ENCODE results near the gene DVL2. TPM values are rescaled to one million over a fixed set of nuclear protein-coding genes. Genes with fewer than 3 reads are reported as not detected.
A peak's percentile ranks its signal among the peaks of the same experiment; 100 is the strongest.
"Not testable (repeated sequence)": the region's sequence is repeated elsewhere in the genome, so short reads cannot be mapped to it uniquely, and the experiment has no call there.

DVL2 gene
- total RNA-seq, 1 experiment from 2014 or later, result 45.3 TPM

DNA sequence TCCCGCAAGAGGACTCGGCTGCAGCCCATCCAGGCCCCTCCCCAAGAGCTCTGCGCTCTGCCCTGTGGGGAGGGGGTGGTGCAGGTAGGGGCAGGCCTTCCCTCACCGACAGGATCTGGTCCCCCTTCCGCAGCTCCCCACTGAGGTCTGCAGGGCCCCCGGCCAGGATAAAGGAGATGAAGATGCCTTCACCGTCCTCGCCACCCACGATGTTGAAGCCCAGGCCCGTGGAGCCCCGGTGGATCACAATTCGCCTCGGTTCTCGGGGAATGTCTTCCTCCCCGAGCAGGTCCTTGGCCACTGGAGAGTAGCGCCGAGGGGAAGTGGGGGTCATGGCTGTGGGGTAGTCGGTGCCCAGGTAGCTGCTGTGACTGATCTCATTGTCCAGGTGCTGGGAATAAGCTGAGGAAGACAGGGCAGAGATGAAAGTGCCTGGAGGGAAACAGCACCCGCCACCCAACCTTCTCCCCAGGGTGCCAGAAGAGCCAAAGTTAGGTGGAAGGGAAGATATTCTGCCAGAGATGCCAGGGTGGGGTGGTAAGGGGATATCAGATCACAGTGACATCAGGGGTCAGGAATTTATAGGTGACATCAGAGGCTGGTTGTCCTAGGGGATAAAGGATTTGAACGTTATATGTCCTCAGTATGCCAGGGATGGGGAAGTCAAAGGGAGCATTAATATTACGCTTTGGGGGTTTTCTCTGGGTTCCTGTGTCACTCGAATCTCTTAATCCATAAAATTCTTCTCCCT, 37.5 kb downstream of the DVL2 start:
- Histone ChIP-seq H3K36me3 (peaks cover 18% of the 10 kb centered on the region), H3K27ac (no peak overlapping the region), H3K4me3 (no peak overlapping the region), H3K9me3 (replicated peaks) (no peaks in the 10 kb centered on the region), H3K4me1 (replicated peaks) (no peaks in the 10 kb centered on the region), H3K27me3 (replicated peaks) (no peaks in the 10 kb centered on the region)
- DNase-seq (ENCODE audit: low read depth in 1 of 2, low spot score in 2 of 2), result no peak

DNA sequence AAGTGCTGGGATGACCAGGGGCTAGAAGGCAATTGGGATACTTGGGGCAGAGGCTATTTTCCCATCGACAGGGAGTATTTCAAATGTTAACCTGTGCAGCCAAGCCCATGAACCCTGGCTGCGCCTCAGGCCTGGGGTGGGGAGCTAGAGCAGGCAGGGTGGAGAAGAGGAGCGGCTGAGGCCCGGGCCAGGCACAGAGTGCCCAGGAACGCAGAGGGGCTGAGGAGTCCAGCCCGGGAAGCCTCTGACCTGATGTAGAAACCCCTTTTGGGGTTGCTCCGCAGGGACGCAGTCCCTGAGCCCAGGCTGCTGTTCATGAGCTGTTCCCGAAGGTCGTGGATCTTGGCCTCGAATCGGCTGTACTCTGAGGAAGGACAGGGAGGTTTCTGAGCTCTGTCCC, 38.3 kb downstream of the DVL2 start:
- H3K4me1 ChIP-seq (replicated peaks), result no peaks in the 10 kb centered on the region
- H3K4me3 ChIP-seq, result no peak overlapping the region
- DNase-seq (ENCODE audit: low read depth in 1 of 2, low spot score in 2 of 2), result no peak

DNA sequence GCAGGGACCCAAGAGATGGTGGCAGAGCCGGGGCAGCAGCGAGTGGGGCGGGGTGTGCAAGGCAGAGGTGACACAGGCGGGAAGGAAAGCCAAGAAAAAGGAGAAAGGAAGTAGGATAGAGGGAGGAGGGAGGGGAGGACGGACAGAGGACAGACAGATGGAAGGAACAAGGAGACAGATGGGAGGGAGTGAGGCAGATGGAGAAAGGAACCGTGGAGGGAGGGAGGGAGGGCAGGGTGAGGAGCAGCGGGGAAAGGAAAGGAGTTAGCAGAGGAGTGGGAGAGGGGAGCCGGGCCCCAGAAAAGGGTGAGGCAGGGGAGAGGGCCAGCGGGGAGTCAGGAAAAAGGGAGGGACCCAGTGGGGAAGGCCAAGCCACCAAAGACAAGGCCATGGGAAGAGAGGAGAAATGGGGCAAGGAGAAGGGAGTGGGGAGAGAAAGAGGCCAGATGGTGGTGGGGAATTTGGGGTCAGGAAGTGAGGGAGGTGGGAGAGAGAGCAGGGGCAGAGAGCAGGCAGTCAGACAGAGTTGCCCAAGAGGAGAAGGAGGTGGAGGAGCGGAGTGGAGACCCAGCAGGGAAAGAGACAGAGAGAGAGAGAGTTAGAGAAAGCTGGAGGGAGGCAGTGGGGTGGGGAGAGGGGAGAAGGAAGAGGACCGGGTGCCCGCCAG, 41.9 kb downstream of the DVL2 start:
- H3K36me3 ChIP-seq, result peaks cover 18% of the 10 kb centered on the region

More for the DNA sequence above, 38.3 kb downstream of the DVL2 start:
- Histone ChIP-seq H3K27ac (no peak overlapping the region), H3K27me3 (replicated peaks) (no peaks in the 10 kb centered on the region), H3K9me3 (replicated peaks) (no peaks in the 10 kb centered on the region), H3K36me3 (peaks cover 17% of the 10 kb centered on the region)

DNA sequence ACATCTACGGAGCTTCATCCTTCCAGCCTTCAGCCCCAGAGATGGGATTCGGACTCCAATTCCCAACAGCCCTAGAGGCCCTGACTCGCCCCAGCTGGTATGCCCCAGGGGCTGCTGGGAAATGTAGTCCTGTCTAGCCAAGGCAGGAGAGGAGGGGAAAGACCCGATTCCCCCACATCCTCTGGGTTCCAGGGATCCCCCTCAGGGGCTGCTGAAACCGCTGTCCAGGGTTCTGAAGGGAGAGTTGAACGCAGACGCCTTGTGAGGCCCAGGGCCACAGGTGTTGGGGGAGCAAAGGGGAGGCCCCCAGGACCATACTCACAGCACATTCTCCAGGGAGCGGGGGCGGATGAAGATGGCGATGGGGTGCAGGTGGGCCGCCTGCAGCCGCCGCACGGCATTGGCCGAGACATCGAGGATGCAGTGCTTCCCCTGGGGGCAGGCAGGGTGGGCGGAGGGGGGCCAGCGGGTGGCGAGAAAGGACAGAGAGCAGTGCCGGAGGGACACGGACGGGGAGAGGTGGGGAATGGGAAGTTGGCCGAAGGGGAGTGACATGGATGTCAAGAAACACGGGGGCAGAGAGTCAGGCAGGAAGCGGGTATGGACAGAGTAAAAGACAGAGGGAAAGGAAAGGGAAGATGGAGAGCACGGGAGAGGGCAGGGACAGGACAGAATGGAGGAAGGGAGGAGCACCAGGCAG, 42.6 kb downstream of the DVL2 start:
- H3K36me3 ChIP-seq, result peaks cover 17% of the 10 kb centered on the region
- no peaks in the 10 kb centered on the region for H3K27me3 ChIP-seq (replicated peaks)
- no peaks in the 10 kb centered on the region for H3K9me3 ChIP-seq (replicated peaks)
- H3K4me3 ChIP-seq, result no peak overlapping the region
- H3K27ac ChIP-seq, result no peak overlapping the region
- no peaks in the 10 kb centered on the region for H3K4me1 ChIP-seq (replicated peaks)
- DNase-seq (ENCODE audit: low read depth in 1 of 2, low spot score in 2 of 2), result peak in 1 of 2 experiments; percentile 46

More for the DNA sequence above, 41.9 kb downstream of the DVL2 start:
- DNase-seq (ENCODE audit: low read depth in 1 of 2, low spot score in 2 of 2), result no peak
- H3K4me3 ChIP-seq, result no peak overlapping the region
- no peaks in the 10 kb centered on the region for H3K4me1 ChIP-seq (replicated peaks)
- H3K27ac ChIP-seq, result no peak overlapping the region
- H3K27me3 ChIP-seq (replicated peaks), result no peaks in the 10 kb centered on the region
- H3K9me3 ChIP-seq (replicated peaks), result no peaks in the 10 kb centered on the region

DNA sequence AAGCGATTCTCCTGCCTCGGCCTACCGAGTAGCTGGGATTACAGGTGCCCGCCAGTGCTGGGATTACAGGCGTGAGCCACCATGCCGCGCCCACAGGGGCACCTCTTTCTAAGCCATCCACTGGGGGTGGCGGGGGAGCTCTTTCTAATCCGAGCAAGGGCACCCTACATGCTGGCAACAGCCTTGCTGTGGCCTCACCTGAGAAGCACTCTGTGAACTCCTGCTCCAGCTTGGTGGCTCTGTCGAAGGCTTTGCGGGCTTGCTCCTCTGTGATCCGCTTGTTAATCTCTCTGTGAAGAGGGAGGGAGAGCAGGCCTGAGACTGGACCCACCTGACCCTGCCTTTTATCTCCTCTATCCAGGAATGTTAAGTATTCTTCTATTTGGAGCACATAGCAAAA, 43.2 kb downstream of the DVL2 start:
- Histone ChIP-seq H3K27ac (no peak overlapping the region), H3K9me3 (replicated peaks) (no peaks in the 10 kb centered on the region), H3K4me1 (replicated peaks) (no peaks in the 10 kb centered on the region), H3K27me3 (replicated peaks) (no peaks in the 10 kb centered on the region), H3K36me3 (peaks cover 12% of the 10 kb centered on the region), H3K4me3 (no peak overlapping the region)
- DNase-seq (ENCODE audit: low read depth in 1 of 2, low spot score in 2 of 2), result no peak

GRCh38 chr17:7190276-7190917, 43.9 kb downstream of the DVL2 start:
- DNase-seq (ENCODE audit: low read depth in 1 of 2, low spot score in 2 of 2), result no peak
- Histone ChIP-seq H3K27me3 (replicated peaks) (no peaks in the 10 kb centered on the region), H3K27ac (no peak overlapping the region), H3K4me3 (no peak overlapping the region), H3K4me1 (replicated peaks) (no peaks in the 10 kb centered on the region), H3K36me3 (peaks cover 12% of the 10 kb centered on the region), H3K9me3 (replicated peaks) (no peaks in the 10 kb centered on the region)

- H3K36me3 ChIP-seq, result peaks cover 4% of the 10 kb centered on the region; the same call in 1 of the 2 replicates
- no peak for DNase-seq (ENCODE audit: low read depth in 1 of 2, low spot score in 2 of 2)
These were observed 48.1 kb downstream of the DVL2 start for GRCh38 chr17:7186241-7186640.

GRCh38 chr17:7184647-7185046, 49.7 kb downstream of the DVL2 start:
- no peaks in the 10 kb centered on the region for H3K9me3 ChIP-seq (replicated peaks)
- H3K4me3 ChIP-seq, result no peak overlapping the region
- no peak for DNase-seq (ENCODE audit: low read depth in 1 of 2, low spot score in 2 of 2)
- H3K27me3 ChIP-seq (replicated peaks), result no peaks in the 10 kb centered on the region
- H3K27ac ChIP-seq, result no peak overlapping the region
- H3K36me3 ChIP-seq, result no peaks in the 10 kb centered on the region
- no peaks in the 10 kb centered on the region for H3K4me1 ChIP-seq (replicated peaks)

More at GRCh38 chr17:7186241-7186640, 48.1 kb downstream of the DVL2 start:
- no peak overlapping the region for H3K27ac ChIP-seq
- no peaks in the 10 kb centered on the region for H3K9me3 ChIP-seq (replicated peaks)
- H3K4me1 ChIP-seq (replicated peaks), result no peaks in the 10 kb centered on the region
- H3K27me3 ChIP-seq (replicated peaks), result no peaks in the 10 kb centered on the region
- no peak overlapping the region for H3K4me3 ChIP-seq

DNA sequence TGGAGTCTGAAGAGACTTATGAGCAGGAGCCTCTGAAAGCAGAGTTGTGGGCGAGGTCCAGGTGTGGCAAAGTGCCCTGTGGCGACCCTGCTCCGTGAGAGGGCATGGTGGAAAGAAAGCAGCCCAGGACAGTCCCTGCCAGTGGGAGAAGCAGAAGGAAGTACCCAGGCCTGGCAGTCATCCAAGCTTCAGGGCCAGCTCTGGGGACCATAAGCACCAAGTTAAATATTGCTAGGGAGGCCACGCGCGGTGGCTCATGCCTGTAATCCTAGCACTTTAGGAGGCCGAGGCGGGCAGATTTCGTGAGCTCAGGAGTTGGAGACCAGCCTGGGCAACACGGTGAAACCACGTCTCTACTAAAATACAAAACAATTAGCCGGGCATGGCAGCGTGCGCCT, 50.2 kb downstream of the DVL2 start:
- Histone ChIP-seq H3K9me3 (replicated peaks) (no peaks in the 10 kb centered on the region), H3K4me3 (no peak overlapping the region), H3K4me1 (replicated peaks) (no peaks in the 10 kb centered on the region), H3K27ac (no peak overlapping the region), H3K27me3 (replicated peaks) (no peaks in the 10 kb centered on the region), H3K36me3 (no peaks in the 10 kb centered on the region)
- DNase-seq (ENCODE audit: low read depth in 1 of 2, low spot score in 2 of 2), result no peak

GRCh38 chr17:7183433-7184090, 50.8 kb downstream of the DVL2 start:
- Histone ChIP-seq H3K27ac (no peak overlapping the region), H3K36me3 (no peaks in the 10 kb centered on the region), H3K27me3 (replicated peaks) (no peaks in the 10 kb centered on the region), H3K4me1 (replicated peaks) (no peaks in the 10 kb centered on the region), H3K4me3 (no peak overlapping the region), H3K9me3 (replicated peaks) (no peaks in the 10 kb centered on the region)
- no peak for DNase-seq (ENCODE audit: low read depth in 1 of 2, low spot score in 2 of 2)

GRCh38 chr17:7182101-7182500, 52.2 kb downstream of the DVL2 start:
- H3K4me1 ChIP-seq (replicated peaks), result peaks cover 11% of the 10 kb centered on the region
- not testable (repeated sequence) for H3K36me3 ChIP-seq; H3K9me3 ChIP-seq (replicated peaks); DNase-seq (ENCODE audit: low read depth in 1 of 2, low spot score in 2 of 2); H3K27ac ChIP-seq; H3K27me3 ChIP-seq (replicated peaks); H3K4me3 ChIP-seq

DNA sequence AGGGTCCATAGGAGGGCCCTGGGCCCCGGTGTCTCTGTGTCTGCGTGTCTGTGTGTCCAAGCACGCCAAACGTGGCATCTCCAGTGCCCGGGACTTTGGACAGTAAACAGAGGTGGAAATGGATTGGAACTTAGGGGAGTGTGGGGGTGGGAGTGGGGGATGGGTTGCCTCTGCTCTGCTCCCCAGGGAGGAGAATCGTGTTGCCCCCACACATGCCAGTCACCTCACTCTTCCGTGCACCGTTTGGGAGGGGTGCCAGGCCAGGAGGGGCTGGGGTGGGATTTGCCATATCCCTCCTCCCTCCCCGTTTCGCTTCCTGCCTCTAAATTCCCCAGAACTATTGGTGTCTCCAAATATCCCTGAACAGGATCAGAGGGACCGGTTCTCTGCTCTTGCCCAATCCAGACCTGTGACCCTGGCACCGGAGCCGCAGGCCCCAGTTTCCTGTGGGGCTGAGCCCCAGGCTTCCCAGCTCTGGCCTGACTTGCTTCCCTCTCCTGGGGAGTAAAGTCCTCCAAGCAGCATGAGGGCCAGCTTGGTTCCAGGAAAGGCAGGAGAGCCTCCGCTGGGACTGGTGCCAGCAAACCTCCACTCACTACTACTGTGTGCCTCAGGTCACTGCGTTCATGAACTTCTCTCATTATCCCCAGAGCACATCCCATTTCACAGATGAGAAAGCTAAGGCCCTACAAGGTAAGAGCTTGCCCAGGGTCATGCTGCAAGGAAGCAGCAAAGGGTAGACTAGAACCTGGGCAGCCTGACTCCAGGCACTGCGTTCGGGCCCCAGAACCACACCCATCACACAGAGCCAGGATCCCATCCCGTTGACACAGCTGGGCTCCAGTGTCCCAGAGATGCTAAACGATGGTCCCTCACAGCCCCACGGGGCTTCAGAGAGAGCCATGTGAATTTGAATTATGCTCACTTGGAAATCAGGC, 54.7 kb downstream of the DVL2 start, which contains the start of gene ASGR1:
Gene ASGR1 (minus strand): TSS at position 54 of the 938 bp plus-strand sequence. CDS start 807 bp downstream, outside the sequence.
- no peak for DNase-seq (ENCODE audit: low read depth in 1 of 2, low spot score in 2 of 2)
- no peak within 1 kb of the TSS for H3K4me3 ChIP-seq

More for the DNA sequence above, 54.7 kb downstream of the DVL2 start, which contains the start of gene ASGR1:
- H3K27ac ChIP-seq, result no peak within 1 kb of the TSS
- no peaks in the 10 kb centered on the region for H3K9me3 ChIP-seq (replicated peaks)
- peaks cover 12% of the 10 kb centered on the region for H3K4me1 ChIP-seq (replicated peaks)
- H3K36me3 ChIP-seq, result no peaks in the 10 kb centered on the region
- peaks cover 10% of the 10 kb centered on the region for H3K27me3 ChIP-seq (replicated peaks)
